K562 (cell line): Measurements from ENCODE around the gene RAD17. TPM values are rescaled to one million over a fixed set of nuclear protein-coding genes. Genes with fewer than 3 reads are reported as not detected.

Experiments
- ATAC-seq: fragments of 200-7000 bp; cut with Tn5 transposase; 3 replicates; pipeline ENCODE4 v1.9.1; 2020; ENCODE audit warnings: moderate library complexity
- BruUV-seq: library from RNA; stranded (reverse); fragments of 400-500 nt; replicated peaks from 2 replicates; lab custom pipeline; 2021; lab: Mats Ljungman, UMichigan
- CTCF ChIA-PET: fragments of 300-600 bp; formaldehyde crosslinking; extraction: SDS; loops from one replicate; lab custom pipeline; 2021; ENCODE audit warnings: low intra/inter-chr PET ratio; lab: Yijun Ruan, JAX
- POLR2A ChIA-PET: fragments of 300-600, 350-650 bp; sonication (Branson Sonifier 250); formaldehyde crosslinking; extraction: SDS; loops from one replicate; lab custom pipeline; 2021; ENCODE audit warnings: antibody characterized with exemption, inconsistent platforms; lab: Yijun Ruan, JAX
- DNase-seq, 4 experiments: peaks; one replicate each; pipeline versions ENCODE4 v3.0.0 to v3.0.0-alpha.2; 2011 to 2018; ENCODE audit warnings: low spot score in 3 of 4, mixed read lengths in 3 of 4; ENCODE audit errors: extremely low read depth in 1 of 4
- FAIRE-seq: peaks from 2 replicates; lab custom pipeline; 2011; peaks lifted over from hg19 to GRCh38; lab: Jason Lieb, UNC
- H2AFZ ChIP-seq: 2 replicates; pipeline ENCODE4 v1.6.0; 2011; ENCODE audit warnings: low read depth, low read length, control low read depth, inconsistent platforms
- H3K27ac ChIP-seq: fragments of 200-600 bp; 3 replicates; pipeline ENCODE4 v1.8.0; 2011; ENCODE audit warnings: low read depth, mild to moderate bottlenecking, control low read depth, inconsistent platforms, low read length, moderate library complexity, mixed read lengths; ENCODE audit errors: extremely low read depth
- H3K27me3 ChIP-seq, 2 experiments: fragments of 300-600 bp in 1 of 2; 2 replicates in 1 of 2; 3 replicates in 1 of 2; pipeline versions ENCODE4 v1.6.0 to v1.8.0; 2011; ENCODE audit warnings: inconsistent platforms in 2 of 2, low read length in 2 of 2, mild to moderate bottlenecking in 1 of 2, mixed read lengths in 1 of 2, moderate library complexity in 1 of 2; ENCODE audit not compliant: control insufficient read depth in 2 of 2, insufficient read depth in 2 of 2
- H3K36me3 ChIP-seq: fragments of 300-600 bp; 3 replicates; pipeline ENCODE4 v1.8.0; 2011; ENCODE audit warnings: mild to moderate bottlenecking, low read length, inconsistent platforms; ENCODE audit not compliant: control insufficient read depth, insufficient read depth
- H3K4me1 ChIP-seq, 2 experiments: fragments of 200-600 bp in 1 of 2; replicated peaks in 1 of 2; 2 replicates in 1 of 2; 3 replicates in 1 of 2; pipeline versions ENCODE4 v1.5.1 to v1.8.0; 2011; ENCODE audit warnings: inconsistent platforms in 2 of 2, low read length in 2 of 2, mild to moderate bottlenecking in 1 of 2, mixed read lengths in 1 of 2, moderate library complexity in 1 of 2; ENCODE audit not compliant: control insufficient read depth in 2 of 2, insufficient read depth in 2 of 2
- H3K4me2 ChIP-seq: 2 replicates; pipeline ENCODE4 v1.6.1; 2011; ENCODE audit warnings: low read length, control low read depth, inconsistent platforms, mixed read lengths; ENCODE audit not compliant: insufficient read depth
- H3K4me3 ChIP-seq: fragments of 200-600 bp; sonication (generic), shearing (Covaris generic); 2 replicates; pipeline ENCODE4 v1.5.1; 2016; ENCODE audit warnings: control low read depth, inconsistent platforms
- H3K79me2 ChIP-seq: fragments of 200-600 bp; 3 replicates; pipeline ENCODE4 v1.8.0; 2011; ENCODE audit warnings: low read length, inconsistent platforms; ENCODE audit not compliant: control insufficient read depth, insufficient read depth
- H3K9ac ChIP-seq, 2 experiments: 2 replicates each; pipeline versions ENCODE4 v1.6.0 to v1.6.1; 2011; ENCODE audit warnings: low read depth in 2 of 2, low read length in 2 of 2, control low read depth in 1 of 2, inconsistent platforms in 1 of 2, mild to moderate bottlenecking in 1 of 2, mixed read lengths in 1 of 2; ENCODE audit not compliant: insufficient read depth in 1 of 2
- H3K9me1 ChIP-seq: one replicate; pipeline ENCODE4 v1.6.0; 2011; ENCODE audit warnings: inconsistent platforms, mild to moderate bottlenecking, low read length, moderate library complexity; ENCODE audit not compliant: control insufficient read depth, insufficient read depth
- H3K9me3 ChIP-seq: replicated peaks from 2 replicates; pipeline ENCODE4 v1.5.1; 2011; ENCODE audit warnings: low read depth, low read length, inconsistent platforms; ENCODE audit not compliant: control insufficient read depth, insufficient read depth
- H4K20me1 ChIP-seq: replicated peaks from 2 replicates; pipeline ENCODE4 v1.6.1; 2011; ENCODE audit warnings: low read length, inconsistent platforms, mixed read lengths; ENCODE audit not compliant: control insufficient read depth, insufficient read depth
- DPF2 ChIP-seq: fragments of 450-650 bp; IDR thresholded peaks from 2 replicates; pipeline ENCODE4 v1.6.1; 2016
- FOXA3 ChIP-seq, 2 experiments: fragments of 450-650 bp in 1 of 2; sonication (generic) in 1 of 2; formaldehyde crosslinking; IDR thresholded peaks in 1 of 2; conservative IDR thresholded peaks in 1 of 2; 2 replicates each; pipeline versions ENCODE4 v1.4.0 to v1.8.0; 2020 to 2022; ENCODE audit warnings: mild to moderate bottlenecking in 2 of 2, missing genetic modification reagents in 1 of 2
- OTX1 ChIP-seq: fragments of 450-650 bp; formaldehyde crosslinking; IDR thresholded peaks from 2 replicates; pipeline ENCODE4 v1.4.0; 2022; ENCODE audit warnings: mild to moderate bottlenecking
- POLR2AphosphoS5 ChIP-seq: IDR thresholded peaks from 2 replicates; pipeline ENCODE4 v1.6.1; 2011; ENCODE audit warnings: mild to moderate bottlenecking, low read depth, low read length, moderate library complexity; ENCODE audit not compliant: control insufficient read depth, insufficient read depth
- RBM39 ChIP-seq: fragments of 200-400 bp; formaldehyde crosslinking; optimal IDR thresholded peaks from 2 replicates; pipeline ENCODE3; 2018; ENCODE audit warnings: low read depth, low read length
- RREB1 ChIP-seq: fragments of 250-450 bp; sonication (Bioruptor Pico); IDR thresholded peaks from 2 replicates; pipeline ENCODE4 v1.4.0; 2020
- SMARCA4 ChIP-seq: fragments of 450-650 bp; IDR thresholded peaks from 2 replicates; pipeline ENCODE4 v1.6.1; 2016
- TBP ChIP-seq: optimal IDR thresholded peaks from 2 replicates; pipeline ENCODE3; 2011; ENCODE audit warnings: low read depth, low read length, improper control_type of control experiment
- TRIM25 ChIP-seq: fragments of 450-650 bp; IDR thresholded peaks from 2 replicates; pipeline ENCODE4 v1.7.0; 2016; ENCODE audit warnings: borderline replicate concordance
- ZFP91 ChIP-seq: sonication (generic); formaldehyde crosslinking; IDR thresholded peaks from 2 replicates; pipeline ENCODE4 v1.8.0; 2022; ENCODE audit warnings: mild to moderate bottlenecking, missing genetic modification reagents
- WGBS: fragments of 100-300 bp; shearing (Covaris generic); methylation state at CpG from one replicate; pipeline ENCODE4 v1.1.6; 2016; ENCODE audit warnings: low coverage, mixed read lengths; ENCODE audit not compliant: insufficient coverage; ENCODE audit errors: missing lambda C conversion rate; 5-methylcytosine and 5-hydroxymethylcytosine counted together
- in situ Hi-C: fragments of 300-500 bp; cut with MboI; formaldehyde crosslinking; loops from 4 replicates; pipeline ENCODE4 v1.15.0; 2018; ENCODE audit warnings: inconsistent platforms, mixed read lengths
- intact Hi-C: fragments of 100-400 bp; cut with micrococcal nuclease; formaldehyde crosslinking; loops from 2 replicates; pipeline ENCODE4 v1.14.2; 2022
- polyA plus RNA-seq, 8 experiments: library from polyadenylated mRNA; depleted of rRNA in 4 of 8; stranded (reverse) in 5 of 8; unstranded in 3 of 8; fragments of >200 nt; fragmentation: Nextera tagmentation in 2 of 8; fragmentation: Illumina TruSeq in 1 of 8; extraction: Ambion mirVana in 2 of 8; extraction: Trizol in 1 of 8; gene quantifications; 2 replicates each; pipeline versions ENCODE4 v1.2.1 to v1.2.3, GENCODE V29; 2011 to 2014; ENCODE audit warnings: inconsistent platforms in 1 of 8, missing spikeins in 1 of 8
- total RNA-seq, 7 experiments: library from RNA; depleted of rRNA in 6 of 7; stranded (reverse); fragments of >200 nt in 6 of 7; fragmentation: Illumina TruSeq in 2 of 7; extraction: Trizol in 2 of 7; gene quantifications; 2 replicates each; pipeline versions ENCODE4 v1.2.1 to v1.2.3, GENCODE V29; 2011 to 2021; ENCODE audit warnings: low replicate concordance in 1 of 7

Gene RAD17
- total and polyA plus RNA-seq, 9 of the 15 experiments (the other 6 are each of a cell fraction or from before 2014, with no cell fraction given): 21.1 to 50.1 (median 40.1) TPM

- Histone ChIP-seq H4K20me1 (no peaks in the 10 kb centered on the region), H3K27me3 (no peaks in the 10 kb centered on the region), H3K36me3 (peaks cover 42% of the 10 kb centered on the region), H3K9ac (peak overlapping the region; percentile 92 to 97), H3K79me2 (peaks cover 92% of the 10 kb centered on the region), H3K27ac (peak overlapping the region; percentile 99), H3K4me3 (peak overlapping the region; percentile 70), H2AFZ (peak overlapping the region; percentile 97), H3K9me1 (no peaks in the 10 kb centered on the region), H3K9me3 (no peaks in the 10 kb centered on the region), H3K4me1 (peaks cover 0 to 6% of the 10 kb centered on the region in 2 experiments; a peak in 4 of 5 replicates), H3K4me2 (peak overlapping the region; percentile 96)
- FAIRE-seq: peak; percentile 57
- in situ Hi-C loops (no loop called here), intact Hi-C loops (loop anchor here (2.0 kb wide), 2 partner anchors 274 to 326 kb away; partner anchors contain the start of gene SLC30A5)
- under 1% methylated on average over 30 of the region's 39 CpGs for WGBS
- TSS peak; percentile 60 for BruUV-seq
- ChIA-PET POLR2A (interaction anchor here (0.8 to 1.1 kb wide), 2 partner anchors 178 to 275 kb away, joined by 3 to 4 read pairs; partner anchors contain the start of gene SLC30A5), CTCF (interaction anchor here (1.6 kb wide), 1 partner anchor 275 kb away, joined by 3 read pairs; the partner anchor contains the start of gene SLC30A5)
- DNase-seq: peak; percentile 38 to 83 (median 51)
- peak; percentile 59 for ATAC-seq
- TF ChIP-seq DPF2 (0 out of 2 replicates have a peak, but pooled peaks have one; percentile 15), RBM39 (no peak), TRIM25 (0 out of 2 replicates have a peak, but pooled peaks have one; percentile 22), SMARCA4 (peak; percentile 48; the same call in 1 of the 2 replicates), OTX1 (no peak), ZFP91 (no peak), RREB1 (CRISPR knock-in tag) (no peak), FOXA3 (CRISPR knock-in tag; conservative IDR thresholded peaks at IDR 0.05 in 1 of 2, IDR thresholded peaks at IDR 0.05 in 1 of 2) (no peak), POLR2AphosphoS5 (peak; percentile 12; the same call in 1 of the 2 replicates), TBP (no peak)
Measured at GRCh38 chr5:69368458-69369339, 919 bp upstream of the RAD17 start.
